ENCODE results near the gene ARL6. TPM values are rescaled to one million over a fixed set of nuclear protein-coding genes. Genes with fewer than 3 reads are reported as not detected.

Gene ARL6, protein sequence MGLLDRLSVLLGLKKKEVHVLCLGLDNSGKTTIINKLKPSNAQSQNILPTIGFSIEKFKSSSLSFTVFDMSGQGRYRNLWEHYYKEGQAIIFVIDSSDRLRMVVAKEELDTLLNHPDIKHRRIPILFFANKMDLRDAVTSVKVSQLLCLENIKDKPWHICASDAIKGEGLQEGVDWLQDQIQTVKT
- 5.5 TPM for polyA plus RNA-seq
- long read RNA-seq, donor 1, full-length matches to known transcripts, result 1 of 1 reads
- long read RNA-seq, donor 1, partial matches to known transcripts, result 0 of 1 reads
- long read RNA-seq, donor 1, other reads (novel, unspliced or antisense), result 0 of 1 reads
- long read RNA-seq, donor 2, full-length matches to known transcripts, result 2 of 2 reads
- long read RNA-seq, donor 2, partial matches to known transcripts, result 0 of 2 reads
- long read RNA-seq, donor 2, other reads (novel, unspliced or antisense), result 0 of 2 reads
- long read RNA-seq, donor 3, result 0 reads
- long read RNA-seq, donor 4, result 0 reads
- long read RNA-seq, donor 5, full-length matches to known transcripts, result 1 of 1 reads
- long read RNA-seq, donor 5, partial matches to known transcripts, result 0 of 1 reads
- long read RNA-seq, donor 5, other reads (novel, unspliced or antisense), result 0 of 1 reads
- long read RNA-seq, donor 6, full-length matches to known transcripts, result 1 of 1 reads
- long read RNA-seq, donor 6, partial matches to known transcripts, result 0 of 1 reads
- long read RNA-seq, donor 6, other reads (novel, unspliced or antisense), result 0 of 1 reads
- long read RNA-seq, donor 7, full-length matches to known transcripts, result 1 of 1 reads
- long read RNA-seq, donor 7, partial matches to known transcripts, result 0 of 1 reads
- long read RNA-seq, donor 7, other reads (novel, unspliced or antisense), result 0 of 1 reads
- long read RNA-seq, donor 8, full-length matches to known transcripts, result 3 of 3 reads
- long read RNA-seq, donor 8, partial matches to known transcripts, result 0 of 3 reads
- long read RNA-seq, donor 8, other reads (novel, unspliced or antisense), result 0 of 3 reads
- long read RNA-seq, donor 9, full-length matches to known transcripts, result 1 of 1 reads
- long read RNA-seq, donor 9, partial matches to known transcripts, result 0 of 1 reads
- long read RNA-seq, donor 9, other reads (novel, unspliced or antisense), result 0 of 1 reads
- long read RNA-seq, donor 10, result 0 reads
- long read RNA-seq, donor 11, result 0 reads

DNA sequence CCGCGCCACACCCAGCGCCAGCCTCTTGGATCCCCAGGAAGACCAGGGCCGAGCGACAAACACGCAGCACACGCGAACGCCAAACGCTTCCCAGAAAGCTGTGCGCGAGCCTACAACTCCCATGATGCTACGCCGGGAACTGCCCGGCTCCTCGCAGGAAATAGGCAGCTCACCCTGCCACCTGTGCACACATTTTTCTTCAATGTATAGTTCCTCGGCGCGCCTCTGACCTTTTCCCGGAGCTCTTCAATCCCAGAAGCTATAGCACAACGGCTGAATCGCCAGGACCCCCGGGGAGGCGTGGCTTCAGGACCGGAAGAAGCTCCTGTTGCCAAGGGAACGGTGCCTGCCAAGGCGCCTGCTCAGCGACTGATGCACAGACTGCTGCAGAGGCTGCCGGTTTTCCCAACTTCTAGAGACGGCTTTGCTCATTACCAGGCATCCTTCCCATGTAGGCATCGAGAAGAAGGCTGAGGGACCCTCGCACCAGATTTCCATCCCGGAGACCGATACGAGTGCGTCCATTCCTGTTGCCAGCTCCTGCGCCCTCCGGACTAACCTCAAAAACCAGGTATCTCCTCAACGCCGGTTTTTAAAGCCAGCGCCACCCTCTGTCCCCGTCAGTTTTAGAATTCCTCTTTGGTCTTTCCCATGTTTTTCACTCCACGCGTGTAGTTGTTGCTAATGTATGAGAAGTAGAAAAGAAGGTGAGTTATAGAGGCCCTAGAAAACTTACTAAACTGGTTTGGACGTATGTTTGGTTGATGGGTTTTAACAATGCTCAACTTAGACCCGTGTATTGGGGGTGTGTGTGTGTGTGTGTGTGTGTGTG, at the start of gene ARL6:
Gene ARL6, plus strand, starts transcription at position 352 of the 832 bp plus-strand sequence. CDS start 3,350 bp downstream, outside the sequence.
- peak; percentile 76 to 94 for DNase-seq
- Histone ChIP-seq H3K27me3 (ENCODE audit: control insufficient read depth, insufficient read depth, low read length) (no peaks in the 10 kb centered on the region), H3K4me1 (ENCODE audit: control insufficient read depth, insufficient read depth, low read length) (peaks cover 7% of the 10 kb centered on the region), H3K4me3 (ENCODE audit: low read length) (peak within 1 kb of the TSS; percentile 77), H3K27ac (ENCODE audit: low read length) (peak within 1 kb of the TSS; percentile 79), H3K36me3 (ENCODE audit: control insufficient read depth, insufficient read depth, low read length) (peaks cover 4% of the 10 kb centered on the region), H3K9me3 (ENCODE audit: control insufficient read depth, low read depth, low read length) (no peaks in the 10 kb centered on the region)
- WGBS (ENCODE audit: insufficient coverage, low lambda C conversion rate), result 0% methylated on average over 3 of the region's 46 CpGs

DNA sequence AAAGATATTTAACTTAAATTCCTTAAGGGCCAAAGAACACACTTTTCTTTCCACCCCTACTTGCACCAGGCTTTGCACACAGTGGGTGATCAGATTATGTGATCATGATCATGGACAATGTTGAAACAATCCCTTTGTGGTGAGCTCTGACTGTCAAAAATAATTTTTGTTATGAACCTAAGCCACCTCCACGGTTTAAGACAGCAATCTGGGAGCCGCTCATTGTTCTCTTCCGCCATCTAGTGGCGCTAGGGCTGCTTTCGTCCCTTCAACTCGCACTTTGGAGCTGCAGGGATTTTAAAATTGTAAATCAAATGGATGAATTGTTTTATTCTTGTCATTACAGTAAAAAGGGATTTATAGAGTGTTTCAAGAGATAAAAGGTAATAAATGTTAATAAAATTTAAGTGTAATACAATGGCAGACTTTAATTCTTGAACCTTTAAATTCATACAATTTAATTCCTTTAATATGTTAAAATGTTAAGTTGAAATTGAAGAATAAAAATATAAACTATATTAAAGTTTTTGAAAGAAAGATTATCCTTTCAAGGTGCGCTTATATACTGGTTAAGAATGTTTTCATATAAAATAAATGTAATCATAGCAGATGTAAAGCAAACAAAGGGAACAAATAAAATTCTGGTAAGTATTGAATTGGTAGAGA, 45.3 kb upstream of the ARL6 start:
- Histone ChIP-seq H3K4me3 (ENCODE audit: low read length) (no peak overlapping the region), H3K27me3 (ENCODE audit: control insufficient read depth, insufficient read depth, low read length) (no peaks in the 10 kb centered on the region), H3K36me3 (ENCODE audit: control insufficient read depth, insufficient read depth, low read length) (no peaks in the 10 kb centered on the region), H3K9me3 (ENCODE audit: control insufficient read depth, low read depth, low read length) (no peaks in the 10 kb centered on the region), H3K27ac (ENCODE audit: low read length) (no peak overlapping the region), H3K4me1 (ENCODE audit: control insufficient read depth, insufficient read depth, low read length) (no peaks in the 10 kb centered on the region)
- WGBS (ENCODE audit: insufficient coverage, low lambda C conversion rate), result 36% methylated on average over 1 of the region's 7 CpGs
- DNase-seq, result peak; percentile 45 to 67

DNA sequence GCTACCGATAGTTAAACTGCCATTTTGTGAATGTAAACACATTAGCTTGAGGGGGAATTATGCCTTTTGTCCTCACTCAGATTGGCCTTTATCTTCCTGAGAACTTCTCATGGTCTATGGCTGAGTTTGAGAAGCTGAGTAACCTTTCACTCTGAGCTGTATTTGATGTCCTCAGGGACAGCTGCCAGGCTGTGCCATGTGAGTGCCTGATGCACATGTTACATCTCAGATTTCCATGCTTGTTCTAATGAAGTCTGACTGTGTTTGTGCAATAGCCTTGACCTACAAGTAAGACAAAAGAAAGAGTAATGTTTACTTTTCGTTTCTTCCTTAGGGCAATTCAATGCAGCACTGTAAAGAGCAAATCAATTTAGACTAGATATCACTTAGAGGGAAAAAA, 44.1 kb upstream of the ARL6 start:
- WGBS (ENCODE audit: insufficient coverage, low lambda C conversion rate), result no CpG with 5 or more reads among the region's 2 CpGs
- H3K36me3 ChIP-seq (ENCODE audit: control insufficient read depth, insufficient read depth, low read length), result no peaks in the 10 kb centered on the region
- no peak overlapping the region for H3K27ac ChIP-seq (ENCODE audit: low read length)
- no peaks in the 10 kb centered on the region for H3K9me3 ChIP-seq (ENCODE audit: control insufficient read depth, low read depth, low read length)
- DNase-seq, result no peak
- H3K27me3 ChIP-seq (ENCODE audit: control insufficient read depth, insufficient read depth, low read length), result no peaks in the 10 kb centered on the region
- H3K4me1 ChIP-seq (ENCODE audit: control insufficient read depth, insufficient read depth, low read length), result no peaks in the 10 kb centered on the region
- H3K4me3 ChIP-seq (ENCODE audit: low read length), result no peak overlapping the region

DNA sequence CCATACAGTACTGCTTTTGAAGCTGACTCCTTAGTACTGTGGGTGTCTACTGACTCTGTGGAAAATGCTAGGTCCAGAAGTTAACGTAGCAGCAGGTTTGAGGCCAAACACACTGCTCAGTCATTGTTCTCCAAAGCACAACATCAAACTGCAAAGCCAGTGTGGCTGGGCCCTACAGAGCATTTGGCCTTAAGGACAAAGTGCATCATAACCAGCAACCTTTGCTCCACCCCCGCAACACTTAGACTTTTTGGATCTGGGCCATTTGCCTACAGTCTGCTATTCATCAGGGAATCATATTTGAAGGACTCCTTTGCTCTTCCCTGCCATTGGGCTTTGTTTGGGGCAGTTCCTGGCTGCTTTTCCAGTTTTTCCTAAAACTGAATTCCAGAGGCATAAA, 43.1 kb upstream of the ARL6 start:
- H3K36me3 ChIP-seq (ENCODE audit: control insufficient read depth, insufficient read depth, low read length), result no peaks in the 10 kb centered on the region
- H3K4me1 ChIP-seq (ENCODE audit: control insufficient read depth, insufficient read depth, low read length), result no peaks in the 10 kb centered on the region
- no peaks in the 10 kb centered on the region for H3K27me3 ChIP-seq (ENCODE audit: control insufficient read depth, insufficient read depth, low read length)
- no peak overlapping the region for H3K4me3 ChIP-seq (ENCODE audit: low read length)
- peak; percentile 1 to 3 for DNase-seq
- no CpG with 5 or more reads among the region's 2 CpGs for WGBS (ENCODE audit: insufficient coverage, low lambda C conversion rate)
- H3K27ac ChIP-seq (ENCODE audit: low read length), result no peak overlapping the region
- no peaks in the 10 kb centered on the region for H3K9me3 ChIP-seq (ENCODE audit: control insufficient read depth, low read depth, low read length)

DNA sequence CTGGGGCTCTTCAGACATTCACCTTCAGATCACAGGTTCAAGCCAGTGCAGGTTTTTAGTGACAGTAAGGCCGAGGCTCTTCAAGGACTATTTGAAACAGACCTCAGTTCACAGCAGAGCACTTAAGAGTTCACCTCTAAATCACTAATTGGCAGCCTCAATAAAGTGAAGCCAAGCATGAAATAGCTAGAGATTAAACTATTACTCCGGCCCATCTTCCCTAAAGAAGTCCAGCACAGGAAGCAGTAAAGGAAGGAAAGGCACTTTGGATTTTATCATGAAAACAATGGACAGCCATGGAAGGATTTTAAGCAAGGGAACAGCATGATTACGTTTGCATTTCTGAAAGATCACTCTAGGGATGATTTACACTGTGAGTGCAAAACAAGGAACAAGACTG, 27.6 kb upstream of the ARL6 start:
- no peak overlapping the region for H3K27ac ChIP-seq (ENCODE audit: low read length)
- H3K36me3 ChIP-seq (ENCODE audit: control insufficient read depth, insufficient read depth, low read length), result no peaks in the 10 kb centered on the region
- no peak overlapping the region for H3K4me3 ChIP-seq (ENCODE audit: low read length)
- H3K9me3 ChIP-seq (ENCODE audit: control insufficient read depth, low read depth, low read length), result no peaks in the 10 kb centered on the region
- H3K27me3 ChIP-seq (ENCODE audit: control insufficient read depth, insufficient read depth, low read length), result no peaks in the 10 kb centered on the region
- H3K4me1 ChIP-seq (ENCODE audit: control insufficient read depth, insufficient read depth, low read length), result no peaks in the 10 kb centered on the region
- no peak for DNase-seq
- WGBS (ENCODE audit: insufficient coverage, low lambda C conversion rate), result 60% methylated on average over 1 of the region's 3 CpGs

DNA sequence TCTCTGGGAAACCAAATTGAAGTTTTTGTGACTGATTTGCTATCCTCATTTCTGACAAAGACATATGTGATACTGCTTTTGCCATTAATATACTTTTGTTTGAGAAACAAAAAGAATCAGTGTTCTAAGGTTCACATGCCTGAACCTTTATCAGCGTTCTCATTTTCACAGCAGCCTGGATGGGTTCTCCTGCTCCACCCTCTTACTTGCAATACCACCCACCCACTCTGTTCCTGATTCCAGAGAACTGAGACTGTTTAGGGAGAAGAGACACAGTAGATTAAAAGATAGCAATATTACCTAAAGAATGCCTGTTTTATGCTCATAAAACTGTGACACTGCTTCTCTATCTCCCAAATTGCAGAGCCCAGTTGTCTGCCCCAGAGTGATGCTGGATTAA, 25.8 kb upstream of the ARL6 start:
- no peak overlapping the region for H3K4me3 ChIP-seq (ENCODE audit: low read length)
- 33% methylated on average over 1 of the region's 1 CpG for WGBS (ENCODE audit: insufficient coverage, low lambda C conversion rate)
- H3K4me1 ChIP-seq (ENCODE audit: control insufficient read depth, insufficient read depth, low read length), result no peaks in the 10 kb centered on the region
- DNase-seq, result no peak
- no peaks in the 10 kb centered on the region for H3K9me3 ChIP-seq (ENCODE audit: control insufficient read depth, low read depth, low read length)
- H3K27me3 ChIP-seq (ENCODE audit: control insufficient read depth, insufficient read depth, low read length), result no peaks in the 10 kb centered on the region
- H3K27ac ChIP-seq (ENCODE audit: low read length), result no peak overlapping the region
- H3K36me3 ChIP-seq (ENCODE audit: control insufficient read depth, insufficient read depth, low read length), result no peaks in the 10 kb centered on the region

DNA sequence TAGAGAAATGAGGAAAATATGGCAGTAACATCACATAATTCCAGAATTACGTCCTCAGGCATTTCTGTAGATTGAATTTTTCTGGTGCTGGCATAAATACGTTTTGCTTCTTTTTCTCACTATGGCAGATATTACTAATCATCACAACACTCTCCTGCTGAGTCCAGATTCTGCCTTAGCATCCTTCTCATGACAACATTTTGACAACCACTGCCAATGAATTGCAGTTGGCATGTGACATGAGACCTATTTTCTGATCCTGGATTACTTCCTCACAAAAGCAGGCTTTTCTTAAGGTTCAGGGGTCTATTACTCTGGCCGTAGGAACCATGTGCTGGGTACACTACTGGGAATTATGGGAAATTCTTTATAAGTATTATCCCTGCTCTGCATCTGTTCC, 22.5 kb upstream of the ARL6 start:
- H3K27ac ChIP-seq (ENCODE audit: low read length), result no peak overlapping the region
- 94% methylated on average over 3 of the region's 3 CpGs for WGBS (ENCODE audit: insufficient coverage, low lambda C conversion rate)
- no peaks in the 10 kb centered on the region for H3K9me3 ChIP-seq (ENCODE audit: control insufficient read depth, low read depth, low read length)
- H3K4me3 ChIP-seq (ENCODE audit: low read length), result no peak overlapping the region
- H3K4me1 ChIP-seq (ENCODE audit: control insufficient read depth, insufficient read depth, low read length), result no peaks in the 10 kb centered on the region
- no peaks in the 10 kb centered on the region for H3K27me3 ChIP-seq (ENCODE audit: control insufficient read depth, insufficient read depth, low read length)
- no peaks in the 10 kb centered on the region for H3K36me3 ChIP-seq (ENCODE audit: control insufficient read depth, insufficient read depth, low read length)
- no peak for DNase-seq

DNA sequence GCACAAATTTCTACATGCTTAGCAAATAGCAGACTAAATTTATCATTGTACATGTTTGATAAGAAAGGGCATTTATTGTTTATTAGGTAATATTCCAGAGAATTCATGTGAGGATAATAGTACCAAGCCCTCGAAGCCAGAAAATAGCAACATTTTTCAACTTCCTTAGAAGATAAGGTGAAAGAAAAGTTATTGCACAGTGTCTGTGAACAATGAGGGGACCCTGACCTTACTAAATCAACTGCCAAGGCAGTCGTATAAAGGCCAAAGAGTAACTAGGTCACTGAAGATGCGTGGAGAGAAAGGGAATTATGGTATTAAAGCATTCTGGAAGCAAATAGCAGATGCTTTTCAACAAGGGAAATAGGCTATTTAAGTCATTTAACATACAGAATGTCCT, 20.3 kb upstream of the ARL6 start:
- Histone ChIP-seq H3K36me3 (ENCODE audit: control insufficient read depth, insufficient read depth, low read length) (no peaks in the 10 kb centered on the region), H3K27me3 (ENCODE audit: control insufficient read depth, insufficient read depth, low read length) (no peaks in the 10 kb centered on the region), H3K4me1 (ENCODE audit: control insufficient read depth, insufficient read depth, low read length) (no peaks in the 10 kb centered on the region), H3K9me3 (ENCODE audit: control insufficient read depth, low read depth, low read length) (no peaks in the 10 kb centered on the region), H3K4me3 (ENCODE audit: low read length) (no peak overlapping the region), H3K27ac (ENCODE audit: low read length) (no peak overlapping the region)
- DNase-seq, result peak in 1 of 2 donors; percentile 18
- WGBS (ENCODE audit: insufficient coverage, low lambda C conversion rate), result 18% methylated on average over 2 of the region's 3 CpGs

DNA sequence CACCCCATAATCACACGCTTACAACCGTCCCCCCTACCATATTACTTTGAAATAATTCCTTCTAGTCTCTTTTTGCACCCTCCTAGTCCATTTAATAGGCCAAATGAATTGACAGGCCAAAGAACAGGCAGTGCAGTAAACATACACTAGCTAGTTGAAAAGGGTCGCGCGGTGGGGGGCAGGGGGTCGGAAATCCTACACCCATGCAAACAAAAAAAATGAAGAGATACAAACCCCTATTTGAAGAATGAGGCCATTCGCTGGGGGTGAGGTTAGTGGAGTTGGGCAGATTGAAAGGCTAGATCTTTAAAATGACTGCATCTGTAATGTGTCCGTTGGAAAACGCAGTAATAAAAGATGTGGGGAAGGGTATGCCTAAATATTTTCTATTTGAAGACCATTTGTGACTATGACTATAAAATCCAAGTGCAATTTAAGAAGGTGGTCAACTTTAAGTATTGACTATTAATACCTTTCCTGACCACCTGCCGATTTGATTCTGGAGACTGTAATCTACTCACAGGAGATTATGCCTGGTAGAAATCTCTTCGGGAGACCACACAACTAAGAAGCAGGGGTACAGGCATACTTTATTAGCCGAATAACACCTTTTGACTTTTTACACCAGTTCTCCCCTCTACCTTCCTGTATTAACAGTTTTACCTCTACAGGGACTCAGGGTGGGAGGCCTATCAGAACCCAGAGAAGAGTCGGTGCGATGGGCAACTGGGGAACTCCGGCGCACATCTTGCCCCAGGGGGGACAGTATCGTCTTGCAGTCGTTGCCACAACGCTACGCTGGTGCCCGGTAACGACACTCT, 762 bp upstream of the ARL6 start:
- WGBS (ENCODE audit: insufficient coverage, low lambda C conversion rate), result 0% methylated on average over 1 of the region's 22 CpGs
- no peak for DNase-seq
- Histone ChIP-seq H3K27me3 (ENCODE audit: control insufficient read depth, insufficient read depth, low read length) (no peaks in the 10 kb centered on the region), H3K9me3 (ENCODE audit: control insufficient read depth, low read depth, low read length) (no peaks in the 10 kb centered on the region), H3K4me3 (ENCODE audit: low read length) (peak overlapping the region; percentile 77), H3K4me1 (ENCODE audit: control insufficient read depth, insufficient read depth, low read length) (peaks cover 7% of the 10 kb centered on the region), H3K27ac (ENCODE audit: low read length) (peak overlapping the region; percentile 79), H3K36me3 (ENCODE audit: control insufficient read depth, insufficient read depth, low read length) (peaks cover 2% of the 10 kb centered on the region)
